ENCODE measurements around the gene FOXL3. TPM values are rescaled to one million over a fixed set of nuclear protein-coding genes. Genes with fewer than 3 reads are reported as not detected.

FOXL3 gene
- total RNA-seq, 3 donors from 2014 or later, result not detected

DNA sequence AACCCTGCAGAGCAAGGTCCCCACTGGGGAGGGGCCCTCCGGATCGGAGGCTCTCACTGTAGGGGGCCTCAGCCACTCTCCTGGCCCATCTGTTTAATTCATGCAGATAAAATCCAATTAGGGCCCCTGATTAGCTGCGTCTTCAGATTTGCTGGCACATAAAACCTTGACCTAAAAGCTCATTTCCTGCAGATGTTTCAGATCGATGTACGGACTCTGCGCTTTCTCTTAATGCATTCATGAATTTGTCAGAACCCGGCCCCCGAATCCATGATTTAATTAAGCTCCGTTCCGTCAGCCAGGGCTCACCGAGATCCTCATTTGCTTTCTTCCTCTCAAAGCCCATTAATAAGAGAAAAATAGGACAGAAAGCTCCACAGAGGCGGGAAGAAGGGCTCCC, 40.0 kb upstream of the FOXL3 start:
- intact Hi-C loops (cut with DNase I; ENCODE audit: low total_unique reads), result no loop called here
- no peaks in the 10 kb centered on the region for H3K9me3 ChIP-seq

DNA sequence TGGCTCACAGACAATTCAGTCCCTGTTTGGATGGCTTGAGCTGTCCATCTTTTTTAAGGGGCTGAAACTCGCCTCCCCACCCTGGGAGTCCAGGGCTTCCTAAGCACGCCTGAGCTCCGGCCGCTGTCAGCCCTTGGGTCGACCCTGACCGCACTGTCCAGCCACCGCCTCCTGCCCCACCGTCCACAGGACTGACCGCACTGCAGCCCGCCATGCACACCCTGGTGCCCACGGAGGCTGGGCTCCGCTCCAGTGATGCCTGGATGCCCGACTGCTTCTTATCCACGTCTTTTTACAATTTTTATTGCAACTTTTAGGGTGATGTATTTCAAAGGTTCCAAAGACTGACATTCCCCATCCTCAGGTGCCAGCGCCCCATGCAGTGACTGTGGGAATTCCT, 39.4 kb upstream of the FOXL3 start:
- no peak for DNase-seq (ENCODE audit: low spot score in 2 of 2)
- TF ChIP-seq POLR2A (IDR thresholded peaks at IDR 0.05) (no peak), POLR2AphosphoS5 (IDR thresholded peaks at IDR 0.05) (no peak)
- TF ChIP-seq, protein P1, sequence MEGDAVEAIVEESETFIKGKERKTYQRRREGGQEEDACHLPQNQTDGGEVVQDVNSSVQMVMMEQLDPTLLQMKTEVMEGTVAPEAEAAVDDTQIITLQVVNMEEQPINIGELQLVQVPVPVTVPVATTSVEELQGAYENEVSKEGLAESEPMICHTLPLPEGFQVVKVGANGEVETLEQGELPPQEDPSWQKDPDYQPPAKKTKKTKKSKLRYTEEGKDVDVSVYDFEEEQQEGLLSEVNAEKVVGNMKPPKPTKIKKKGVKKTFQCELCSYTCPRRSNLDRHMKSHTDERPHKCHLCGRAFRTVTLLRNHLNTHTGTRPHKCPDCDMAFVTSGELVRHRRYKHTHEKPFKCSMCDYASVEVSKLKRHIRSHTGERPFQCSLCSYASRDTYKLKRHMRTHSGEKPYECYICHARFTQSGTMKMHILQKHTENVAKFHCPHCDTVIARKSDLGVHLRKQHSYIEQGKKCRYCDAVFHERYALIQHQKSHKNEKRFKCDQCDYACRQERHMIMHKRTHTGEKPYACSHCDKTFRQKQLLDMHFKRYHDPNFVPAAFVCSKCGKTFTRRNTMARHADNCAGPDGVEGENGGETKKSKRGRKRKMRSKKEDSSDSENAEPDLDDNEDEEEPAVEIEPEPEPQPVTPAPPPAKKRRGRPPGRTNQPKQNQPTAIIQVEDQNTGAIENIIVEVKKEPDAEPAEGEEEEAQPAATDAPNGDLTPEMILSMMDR (IDR thresholded peaks at IDR 0.05), result no peak
- Histone ChIP-seq H3K4me1 (no peaks in the 10 kb centered on the region), H3K27ac (no peak overlapping the region), H3K4me3 (no peak overlapping the region), H3K36me3 (peaks cover 2% of the 10 kb centered on the region), H3K9me3 (no peaks in the 10 kb centered on the region), H3K27me3 (no peaks in the 10 kb centered on the region)
- intact Hi-C loops (cut with DNase I; ENCODE audit: low total_unique reads), result no loop called here

More for the DNA sequence above, 40.0 kb upstream of the FOXL3 start:
- H3K4me3 ChIP-seq, result no peak overlapping the region
- H3K36me3 ChIP-seq, result no peaks in the 10 kb centered on the region
- no peak overlapping the region for H3K27ac ChIP-seq
- TF ChIP-seq, protein P1 (IDR thresholded peaks at IDR 0.05), result no peak
- TF ChIP-seq POLR2AphosphoS5 (IDR thresholded peaks at IDR 0.05) (no peak), POLR2A (IDR thresholded peaks at IDR 0.05) (no peak)
- no peak for DNase-seq (ENCODE audit: low spot score in 2 of 2)
- H3K27me3 ChIP-seq, result no peaks in the 10 kb centered on the region
- H3K4me1 ChIP-seq, result no peaks in the 10 kb centered on the region

DNA sequence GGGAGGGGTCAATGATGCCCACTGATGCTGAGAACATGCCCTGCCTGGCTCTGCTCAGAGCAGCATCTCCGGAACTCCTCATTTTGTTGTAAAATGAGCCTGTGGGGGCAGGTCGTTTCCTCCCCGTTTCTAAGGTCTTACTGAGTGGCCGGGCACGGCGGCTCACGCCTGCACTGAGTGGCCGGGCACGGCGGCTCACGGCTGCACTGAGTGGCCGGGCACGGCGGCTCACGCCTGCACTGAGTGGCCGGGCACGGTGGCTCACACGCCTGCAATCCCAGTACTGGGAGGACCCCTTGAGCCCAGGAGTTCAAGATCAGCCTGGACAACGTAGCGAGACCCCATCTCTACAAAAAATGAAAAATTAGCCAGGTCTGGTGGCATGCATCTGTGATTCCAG, 39.0 kb upstream of the FOXL3 start:
- intact Hi-C loops (cut with DNase I; ENCODE audit: low total_unique reads), result no loop called here
- Histone ChIP-seq H3K36me3 (peaks cover 7% of the 10 kb centered on the region), H3K27ac (no peak overlapping the region), H3K4me1 (no peaks in the 10 kb centered on the region), H3K9me3 (no peaks in the 10 kb centered on the region), H3K4me3 (no peak overlapping the region), H3K27me3 (no peaks in the 10 kb centered on the region)
- TF ChIP-seq POLR2A (IDR thresholded peaks at IDR 0.05) (no peak), POLR2AphosphoS5 (IDR thresholded peaks at IDR 0.05) (no peak)
- TF ChIP-seq, protein P1 (IDR thresholded peaks at IDR 0.05), result no peak
- DNase-seq (ENCODE audit: low spot score in 2 of 2), result no peak

DNA sequence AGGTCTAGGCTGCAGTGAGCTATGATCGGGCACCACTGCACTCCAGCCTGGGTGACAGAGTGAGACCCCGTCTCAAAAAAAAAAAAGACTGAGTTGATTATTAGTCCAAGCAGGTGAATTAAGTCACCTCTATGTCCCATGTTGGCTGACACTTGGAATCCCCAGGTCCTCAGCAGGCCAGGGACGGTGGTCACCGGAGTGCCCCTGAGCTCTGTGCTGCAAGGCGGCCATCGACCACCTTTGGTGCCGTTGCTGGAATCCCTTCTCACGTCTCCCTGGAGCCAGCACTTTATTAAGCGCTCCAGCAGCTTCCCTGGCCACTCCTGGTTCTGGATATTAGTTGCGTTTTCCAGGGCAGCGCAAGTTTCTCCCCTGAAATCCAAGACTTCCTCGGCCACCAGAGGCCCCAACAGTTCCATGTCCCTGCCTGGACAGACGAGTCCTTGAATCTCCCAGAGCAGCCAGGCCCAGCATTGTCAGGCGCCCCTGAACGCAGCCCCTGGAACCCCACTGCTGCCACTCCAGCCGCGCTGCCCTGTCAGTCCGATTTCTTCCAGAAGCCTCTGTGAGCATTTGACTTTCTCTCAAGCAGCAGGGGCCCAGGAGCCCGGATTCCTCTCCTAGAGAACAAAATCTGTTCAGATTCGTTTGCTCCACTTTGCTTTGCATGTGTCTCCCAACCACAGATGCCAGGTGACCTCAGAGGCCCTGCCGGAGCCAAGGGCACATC, 38.4 kb upstream of the FOXL3 start:
- TF ChIP-seq, protein P1 (IDR thresholded peaks at IDR 0.05), result no peak
- no peak for TF ChIP-seq POLR2A (IDR thresholded peaks at IDR 0.05)
- Histone ChIP-seq H3K36me3 (peaks cover 7% of the 10 kb centered on the region), H3K27me3 (no peaks in the 10 kb centered on the region), H3K9me3 (no peaks in the 10 kb centered on the region), H3K27ac (no peak overlapping the region), H3K4me3 (no peak overlapping the region), H3K4me1 (no peaks in the 10 kb centered on the region)
- intact Hi-C loops (cut with DNase I; ENCODE audit: low total_unique reads), result no loop called here
- no peak for DNase-seq (ENCODE audit: low spot score in 2 of 2)

DNA sequence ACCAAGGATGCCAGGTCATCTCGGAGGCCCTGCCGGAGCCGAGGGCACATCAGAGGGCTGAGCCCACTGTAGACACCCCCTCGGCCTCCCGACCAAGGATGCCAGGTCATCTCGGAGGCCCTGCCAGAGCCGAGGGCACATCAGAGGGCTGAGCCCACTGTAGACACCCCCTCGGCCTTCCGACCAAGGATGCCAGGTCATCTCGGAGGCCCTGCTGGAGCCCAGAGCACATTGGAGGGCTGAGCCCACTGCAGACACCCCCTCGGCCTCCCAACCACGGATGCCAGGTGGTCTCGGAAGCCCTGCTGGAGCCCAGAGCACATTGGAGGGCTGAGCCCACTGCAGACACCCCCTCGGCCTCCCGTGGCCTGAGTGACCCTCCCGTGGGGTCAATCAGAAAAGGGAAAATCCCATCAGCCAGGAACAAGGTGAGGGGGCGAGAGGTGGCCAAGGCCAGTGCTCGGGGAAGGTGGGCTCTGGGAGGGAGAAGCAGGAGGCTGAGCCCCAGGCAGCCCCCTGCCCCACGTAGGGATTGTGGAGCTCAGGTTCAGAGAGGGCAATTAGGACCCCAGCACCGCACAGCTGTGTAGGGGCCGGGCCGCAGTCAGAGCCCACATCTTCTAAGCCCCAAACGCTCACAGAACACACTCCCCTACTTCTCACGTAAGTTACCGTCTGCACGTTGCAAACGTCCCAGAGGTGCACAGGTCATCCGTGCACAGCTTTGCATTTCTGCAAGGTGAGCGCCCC, 37.6 kb upstream of the FOXL3 start:
- TF ChIP-seq POLR2A (IDR thresholded peaks at IDR 0.05) (no peak), POLR2AphosphoS5 (IDR thresholded peaks at IDR 0.05) (no peak)
- TF ChIP-seq, protein P1 (IDR thresholded peaks at IDR 0.05), result no peak
- intact Hi-C loops (cut with DNase I; ENCODE audit: low total_unique reads), result no loop called here
- no peak overlapping the region for H3K27ac ChIP-seq
- peaks cover 13% of the 10 kb centered on the region for H3K36me3 ChIP-seq
- H3K27me3 ChIP-seq, result no peaks in the 10 kb centered on the region
- H3K9me3 ChIP-seq, result no peaks in the 10 kb centered on the region
- H3K4me1 ChIP-seq, result no peaks in the 10 kb centered on the region
- DNase-seq (ENCODE audit: low spot score in 2 of 2), result no peak
- no peak overlapping the region for H3K4me3 ChIP-seq

Measured in breast epithelium (tissue), 4 donors.